ENCODE results near the gene EHBP1.

Gene EHBP1

DNA sequence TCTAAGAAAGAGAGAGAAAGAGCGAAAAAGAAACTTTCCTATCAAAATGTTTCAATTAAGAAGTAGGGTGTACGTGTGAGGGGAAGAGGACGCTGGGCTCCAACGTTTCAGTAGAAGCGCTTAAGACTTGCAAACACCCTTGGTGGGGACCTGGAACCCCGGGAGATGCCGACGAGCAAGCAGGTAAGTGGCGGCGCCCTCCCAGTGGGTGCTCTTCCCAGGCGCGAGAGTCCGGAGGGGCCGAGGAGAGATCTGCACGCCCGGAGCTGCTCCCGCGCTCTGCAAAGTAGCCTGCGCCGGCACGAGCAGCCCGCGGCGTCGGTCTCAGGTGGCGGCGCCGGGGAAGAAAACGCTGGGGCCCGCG is 344.4 kb downstream of the EHBP1 start:
- peak in 1 of 56 donors; percentile 45 for DNase-seq

DNA sequence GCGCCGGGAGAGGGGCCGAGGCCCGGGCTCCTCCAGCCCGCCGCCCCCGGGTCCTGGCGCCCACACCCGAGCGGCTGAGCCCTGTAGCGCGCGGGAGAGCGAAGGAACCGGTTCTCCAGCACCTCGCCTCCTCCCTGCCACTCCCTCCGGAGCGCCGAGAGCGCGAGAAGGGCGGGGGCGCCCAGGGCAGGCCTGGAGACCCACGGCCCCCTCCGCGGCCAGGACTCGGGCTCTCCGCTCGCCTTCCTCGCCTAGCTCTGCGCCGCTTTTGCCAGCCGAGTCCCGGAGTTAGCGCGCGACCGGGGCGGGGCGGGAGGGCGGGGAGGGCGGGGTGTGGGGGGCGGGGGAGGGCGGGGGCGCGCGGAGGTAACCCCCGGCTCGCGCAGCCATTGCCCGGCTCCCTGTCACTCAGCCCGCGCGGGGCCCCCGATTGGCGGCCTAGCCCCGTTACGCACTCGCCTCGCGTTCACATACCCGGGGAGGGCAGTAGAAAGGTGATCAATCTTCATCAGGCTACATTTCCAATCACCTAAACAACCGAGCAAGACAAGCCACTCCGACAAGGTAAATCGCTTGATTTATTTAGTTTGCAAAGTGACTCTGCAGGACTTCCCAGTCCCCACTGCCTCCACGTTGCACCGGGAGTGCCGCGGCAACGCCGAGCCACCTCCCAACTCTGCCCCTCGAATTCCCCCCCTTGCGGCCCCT is 345.0 kb downstream of the EHBP1 start, which contains the start of gene OTX1:
Gene OTX1 (plus strand): TSS at position 497 of the 708 bp plus-strand sequence. CDS start 2,161 bp downstream, outside the sequence.
- peak in 28 of 56 donors; percentile 12 to 78 (median 41) for DNase-seq

DNA sequence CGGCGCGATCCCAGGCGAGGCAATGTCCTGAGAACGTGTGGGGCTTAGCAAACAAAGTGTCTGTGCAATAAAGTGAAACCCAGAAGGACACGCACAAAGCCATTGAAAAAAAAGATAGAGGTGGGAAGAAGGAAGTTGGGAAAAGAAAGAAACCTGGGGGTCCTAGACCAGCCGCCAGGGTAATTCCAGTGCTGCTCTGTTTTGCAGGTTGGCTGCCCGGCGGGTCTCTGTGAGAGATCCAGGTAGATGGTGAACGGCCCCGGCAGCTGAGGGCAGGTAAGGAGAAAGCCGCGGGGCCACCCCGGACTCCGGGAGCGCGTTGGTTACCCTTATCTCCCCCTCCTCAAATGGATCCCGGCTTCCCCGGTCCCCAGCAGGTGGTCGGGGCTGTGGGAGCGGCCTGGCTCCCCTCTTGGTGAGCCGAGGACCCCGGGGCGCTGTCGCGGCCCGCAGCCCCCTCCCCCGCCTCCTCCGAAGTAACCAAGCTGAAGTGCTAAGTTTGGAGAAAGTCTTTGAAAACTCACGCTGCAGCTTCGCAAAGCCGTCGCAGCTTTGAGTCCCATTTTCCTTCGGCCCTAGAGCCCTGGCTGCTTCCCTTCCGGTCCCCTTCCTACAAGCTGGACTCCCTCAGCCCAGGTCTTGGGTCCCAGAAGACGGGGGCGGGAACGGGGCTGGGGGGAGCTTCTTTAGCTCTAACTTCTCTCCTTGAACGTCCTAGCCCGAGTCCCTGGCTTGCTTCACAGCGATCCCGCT is 345.7 kb downstream of the EHBP1 start:
- no peak for DNase-seq

DNA sequence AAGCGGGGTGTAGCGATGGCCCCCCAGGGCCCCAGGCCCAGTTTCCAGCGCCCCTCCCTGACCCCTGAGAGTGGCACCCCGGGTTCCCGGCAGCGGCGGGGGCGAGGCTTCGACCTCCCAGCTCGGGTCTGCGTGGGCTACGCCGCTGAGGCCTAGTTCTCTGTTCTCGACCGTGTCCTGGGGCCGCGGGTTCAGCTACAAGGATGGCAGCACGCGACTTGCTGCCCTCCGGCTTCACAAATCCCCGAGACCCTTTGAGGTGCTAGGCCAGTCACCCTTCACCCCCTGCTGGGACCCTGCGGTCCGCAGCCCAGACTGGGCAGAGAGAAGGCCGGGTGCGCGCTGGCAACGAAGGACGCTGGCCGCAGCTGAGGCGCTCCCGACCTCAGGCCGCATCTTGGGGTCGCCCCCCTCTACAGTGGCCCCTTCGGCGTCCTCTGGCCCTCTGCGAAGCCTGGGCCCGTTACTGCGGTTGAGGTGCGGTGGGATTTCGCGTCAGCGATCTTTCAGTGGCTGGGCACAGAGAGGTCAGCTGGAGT is 346.4 kb downstream of the EHBP1 start:
- no peak for DNase-seq

DNA sequence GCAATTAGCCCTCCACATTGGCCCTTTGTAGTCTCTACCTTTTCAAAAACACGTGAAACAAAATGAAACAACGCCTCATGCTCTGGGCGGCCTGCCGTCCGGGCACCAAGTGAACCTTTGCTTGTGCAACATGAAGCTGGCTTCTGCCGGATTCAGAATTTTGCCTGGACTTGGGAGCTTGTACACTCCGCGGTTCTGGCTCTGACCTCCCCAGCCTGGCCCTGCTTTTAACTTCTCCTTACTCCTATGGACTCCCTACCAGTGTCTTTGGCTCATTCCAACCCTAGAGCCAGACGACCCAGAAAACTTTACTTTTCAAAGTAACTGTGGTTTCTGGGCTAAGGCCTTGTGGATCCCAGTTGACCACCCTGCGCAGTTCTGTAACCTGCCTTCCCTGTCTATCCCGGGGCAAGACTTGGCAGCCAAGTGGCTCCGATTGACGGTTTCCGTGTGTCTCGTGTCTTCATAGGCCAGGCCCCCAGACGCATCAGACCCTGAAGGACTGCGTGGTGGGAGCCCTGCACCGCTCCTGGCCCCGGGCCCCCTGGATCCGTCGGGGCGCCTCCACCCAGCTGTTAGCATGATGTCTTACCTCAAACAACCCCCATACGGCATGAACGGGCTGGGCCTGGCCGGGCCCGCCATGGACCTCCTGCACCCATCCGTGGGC is 347.0 kb downstream of the EHBP1 start:
- DNase-seq = no peak

DNA sequence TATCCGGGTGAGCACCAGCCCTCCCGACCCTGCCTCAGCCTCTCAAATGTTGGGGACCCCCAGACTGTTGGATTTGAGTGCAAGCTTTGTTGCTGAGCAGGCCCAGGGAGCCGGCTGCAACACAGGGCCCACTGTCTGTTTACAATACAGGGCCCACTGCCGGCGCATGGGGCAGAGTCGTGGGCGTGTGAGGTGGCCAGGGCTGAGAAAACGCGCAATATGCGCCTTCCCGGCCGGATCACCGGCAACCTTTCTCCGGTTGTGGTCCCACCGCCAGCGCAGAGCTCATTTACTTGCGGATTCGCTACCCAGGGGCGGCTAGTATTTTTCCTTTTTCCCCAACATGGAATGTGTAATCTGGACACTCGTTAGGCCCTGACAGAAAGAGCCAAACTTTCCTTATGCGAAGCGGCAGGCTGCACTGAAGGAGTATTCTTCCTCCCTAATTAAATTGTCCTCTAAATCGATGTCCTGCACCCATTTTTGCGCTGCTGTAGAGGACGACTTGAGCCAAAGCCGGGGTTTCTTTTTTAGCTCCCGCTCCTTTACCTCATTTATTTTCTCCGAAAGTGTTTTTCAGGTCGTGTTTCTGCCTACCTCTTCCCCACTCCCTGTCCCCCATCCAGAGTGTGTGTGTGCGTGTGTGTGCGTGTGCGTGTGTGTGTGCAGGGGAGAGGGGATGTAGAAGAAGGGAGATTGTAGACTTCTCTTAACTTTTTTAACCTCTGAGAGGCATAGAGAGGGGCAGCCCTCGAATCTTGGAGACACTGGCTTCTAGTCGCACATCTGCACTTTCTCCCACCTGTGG is 347.8 kb downstream of the EHBP1 start:
- DNase-seq = no peak

DNA sequence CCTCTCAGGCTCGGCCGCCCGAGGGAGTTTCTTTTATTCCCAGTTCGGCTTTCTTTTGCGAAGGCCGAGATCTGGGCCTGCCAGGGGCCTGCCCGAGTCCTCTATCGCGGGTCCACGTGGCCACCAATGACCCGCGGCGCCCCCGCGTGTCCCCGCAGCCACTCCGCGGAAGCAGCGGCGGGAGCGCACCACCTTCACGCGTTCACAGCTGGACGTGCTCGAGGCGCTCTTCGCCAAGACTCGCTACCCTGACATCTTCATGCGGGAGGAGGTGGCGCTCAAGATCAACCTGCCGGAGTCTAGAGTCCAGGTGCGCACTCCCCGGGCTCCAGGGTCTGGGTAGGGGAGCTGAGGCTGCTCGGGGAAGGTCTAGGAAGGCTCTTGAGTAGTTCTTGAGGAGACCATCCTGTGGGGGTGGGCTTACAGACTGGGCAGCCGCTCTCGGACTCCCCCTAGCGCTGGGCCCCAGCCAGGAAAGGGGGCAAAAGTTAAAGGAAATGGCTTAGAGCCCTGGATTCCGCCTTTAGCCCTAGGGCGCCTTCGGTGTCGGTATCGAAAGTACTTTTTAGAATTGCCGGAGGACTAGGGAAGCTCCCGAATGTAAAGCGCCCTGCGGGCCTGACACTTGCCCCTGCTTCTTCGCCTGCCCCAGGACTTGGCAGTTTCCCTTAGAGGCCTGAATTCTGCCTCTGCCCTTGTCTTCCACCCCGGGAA is 348.5 kb downstream of the EHBP1 start:
- no peak for DNase-seq

DNA sequence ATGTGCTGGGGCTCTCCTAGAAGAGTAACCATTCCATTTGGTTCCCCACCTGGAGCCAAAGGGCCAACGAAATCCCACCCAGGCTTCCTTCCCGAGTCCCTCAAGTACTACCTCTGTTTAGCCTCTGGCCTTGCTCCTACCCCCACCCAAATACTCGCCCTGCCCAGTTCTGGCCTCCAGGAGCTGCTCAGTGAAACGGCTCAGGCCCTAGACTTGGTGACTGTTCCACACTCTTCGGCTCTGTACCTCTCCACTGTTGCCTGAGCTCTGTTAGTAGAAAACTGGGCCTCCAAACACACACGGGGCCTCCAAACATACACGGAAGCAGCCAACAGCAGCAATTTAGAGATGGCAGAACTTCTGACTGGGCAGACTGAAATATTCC is 349.3 kb downstream of the EHBP1 start:
- no peak for DNase-seq

DNA sequence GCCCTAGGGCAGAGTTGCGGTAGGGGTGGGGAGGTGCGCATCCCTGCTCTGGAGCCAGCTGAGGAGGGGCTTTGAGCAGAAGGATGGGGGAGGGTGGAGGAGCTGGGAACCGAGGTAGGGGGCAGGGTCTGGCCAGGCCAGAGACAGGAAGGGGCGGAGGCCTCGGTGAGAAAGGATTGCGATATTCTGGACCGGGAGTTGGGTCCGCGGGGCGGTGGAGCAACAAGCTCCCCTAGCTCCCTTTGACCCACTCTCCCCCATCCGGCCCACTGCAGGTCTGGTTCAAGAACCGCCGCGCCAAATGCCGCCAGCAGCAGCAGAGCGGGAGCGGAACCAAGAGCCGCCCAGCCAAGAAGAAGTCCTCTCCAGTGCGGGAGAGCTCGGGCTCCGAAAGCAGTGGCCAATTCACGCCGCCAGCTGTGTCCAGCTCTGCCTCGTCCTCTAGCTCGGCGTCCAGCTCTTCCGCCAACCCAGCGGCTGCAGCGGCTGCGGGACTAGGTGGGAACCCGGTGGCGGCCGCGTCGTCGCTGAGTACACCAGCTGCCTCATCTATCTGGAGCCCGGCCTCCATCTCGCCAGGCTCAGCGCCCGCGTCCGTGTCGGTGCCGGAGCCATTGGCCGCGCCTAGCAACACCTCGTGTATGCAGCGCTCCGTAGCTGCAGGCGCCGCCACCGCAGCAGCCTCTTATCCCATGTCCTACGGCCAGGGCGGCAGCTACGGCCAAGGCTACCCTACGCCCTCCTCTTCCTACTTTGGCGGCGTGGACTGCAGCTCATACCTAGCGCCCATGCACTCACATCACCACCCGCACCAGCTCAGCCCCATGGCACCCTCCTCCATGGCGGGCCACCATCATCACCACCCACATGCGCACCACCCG is 350.0 kb downstream of the EHBP1 start:
- DNase-seq = no peak

DNA sequence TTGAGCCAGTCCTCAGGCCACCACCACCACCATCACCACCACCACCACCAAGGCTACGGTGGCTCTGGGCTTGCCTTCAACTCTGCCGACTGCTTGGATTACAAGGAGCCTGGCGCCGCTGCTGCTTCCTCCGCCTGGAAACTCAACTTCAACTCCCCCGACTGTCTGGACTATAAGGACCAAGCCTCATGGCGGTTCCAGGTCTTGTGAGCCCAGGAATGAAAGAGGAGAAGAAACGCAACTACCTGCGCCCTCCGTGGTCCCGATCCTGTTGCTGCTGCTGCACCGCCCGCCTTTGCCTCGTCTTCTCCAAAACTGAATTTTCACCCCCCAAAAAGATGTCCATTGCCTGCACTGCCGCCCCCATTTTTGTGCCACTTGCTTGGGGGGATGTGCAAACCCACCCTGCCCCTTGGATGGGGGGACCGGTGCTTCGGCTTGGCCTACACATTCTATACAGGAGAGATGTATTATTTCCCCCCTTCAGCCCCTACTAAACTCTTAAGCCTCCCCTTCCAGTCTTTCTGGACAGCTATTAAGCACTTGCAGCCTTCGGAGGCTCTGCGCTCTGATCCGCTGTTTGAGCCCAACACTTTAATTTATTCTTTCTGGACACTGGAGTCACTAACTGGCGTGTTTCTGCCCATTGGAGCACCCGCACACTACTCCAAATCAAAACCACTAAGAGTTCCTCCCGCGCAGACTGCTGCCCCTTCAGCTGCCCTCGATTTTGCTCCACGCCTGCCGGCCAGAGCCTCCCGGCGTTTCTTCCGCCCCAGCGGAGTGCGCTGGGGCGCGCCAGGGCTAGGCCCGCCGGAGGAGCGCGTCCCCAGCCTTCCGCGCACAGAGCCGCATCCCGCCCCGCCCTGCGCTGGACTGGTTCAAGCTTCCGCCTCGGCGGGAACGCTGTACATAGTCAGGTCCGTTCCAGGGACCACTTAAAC is 350.9 kb downstream of the EHBP1 start:
- no peak for DNase-seq

DNA sequence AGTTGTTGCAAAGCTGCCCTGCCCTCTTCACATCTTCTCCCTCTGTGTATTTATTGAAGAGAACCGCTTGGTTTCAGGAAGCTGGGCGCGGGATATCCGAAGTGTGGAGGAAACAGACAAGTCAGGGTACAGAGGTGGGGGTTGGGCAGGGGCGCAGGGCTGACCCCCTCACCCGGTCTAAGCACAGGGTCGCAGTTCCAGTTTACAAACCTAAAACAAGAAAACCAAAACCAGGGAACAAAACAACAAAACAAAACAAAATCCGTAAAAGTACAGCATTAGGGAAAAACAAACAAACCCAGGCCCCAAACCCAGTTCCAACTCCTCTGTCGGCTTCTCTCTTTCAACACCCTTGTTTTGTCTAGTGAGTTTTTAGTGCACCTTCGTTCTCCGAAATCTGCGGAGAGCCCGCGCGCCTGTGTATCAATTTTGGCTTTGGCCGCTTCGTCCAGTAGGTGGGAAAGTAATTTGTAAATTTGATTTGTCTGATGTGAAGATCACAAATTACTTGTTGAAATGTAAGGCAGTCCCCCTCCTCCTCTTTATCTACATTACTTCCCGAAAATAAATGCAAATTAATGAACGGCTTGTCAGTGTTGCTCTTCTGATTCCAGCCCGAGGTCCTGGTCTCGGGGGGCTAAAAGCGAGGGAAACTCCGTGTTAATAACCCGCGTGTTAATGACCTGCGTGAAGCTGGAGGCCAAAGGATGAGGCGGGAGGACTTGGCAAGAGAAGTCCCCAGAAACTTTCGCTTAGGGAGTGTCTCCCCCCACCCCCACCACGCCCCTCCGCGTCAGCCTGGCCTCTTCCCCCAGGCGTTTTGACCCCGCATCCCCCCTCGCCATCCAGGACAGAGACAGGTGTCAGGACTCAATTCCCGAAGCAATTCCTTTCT is 352.0 kb downstream of the EHBP1 start:
- DNase-seq = no peak

DNA sequence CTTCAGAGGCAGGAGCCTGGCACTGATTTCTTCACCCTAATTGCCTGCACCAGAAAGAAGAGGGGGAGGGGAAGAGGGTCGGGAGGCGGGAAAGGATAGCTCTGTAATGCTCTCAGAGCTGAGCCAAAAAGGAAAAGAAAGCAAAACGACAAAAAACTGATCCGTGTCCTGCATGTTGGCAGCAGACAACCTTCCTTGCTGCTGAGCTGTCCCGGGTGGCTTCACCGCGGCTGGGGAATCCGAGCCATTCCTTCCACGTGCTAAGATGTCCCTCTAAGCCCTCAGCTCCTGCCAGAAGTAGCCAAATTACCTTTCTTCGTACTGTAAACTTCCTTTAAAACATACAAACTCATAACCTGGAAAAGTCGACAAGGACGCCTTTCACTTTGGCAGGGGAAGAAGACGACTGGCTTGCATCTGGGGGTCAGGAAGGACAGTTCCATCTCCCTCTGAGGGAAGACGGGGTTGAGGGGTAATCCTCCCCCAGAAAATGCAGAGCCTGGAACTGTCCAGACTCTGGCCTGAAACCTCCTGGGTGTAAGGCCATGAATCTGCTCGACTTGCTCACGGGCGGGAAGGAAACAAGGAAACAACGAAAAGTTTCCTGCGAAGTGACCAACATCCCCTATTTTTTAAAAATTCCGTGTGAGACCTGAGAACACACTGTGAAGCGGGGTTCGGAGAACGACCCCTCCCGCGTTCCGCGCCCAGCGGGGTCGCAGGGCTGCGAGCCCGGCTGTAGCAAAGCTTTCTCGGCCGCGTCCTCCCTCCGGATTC is 352.8 kb downstream of the EHBP1 start:
- DNase-seq = no peak

DNA sequence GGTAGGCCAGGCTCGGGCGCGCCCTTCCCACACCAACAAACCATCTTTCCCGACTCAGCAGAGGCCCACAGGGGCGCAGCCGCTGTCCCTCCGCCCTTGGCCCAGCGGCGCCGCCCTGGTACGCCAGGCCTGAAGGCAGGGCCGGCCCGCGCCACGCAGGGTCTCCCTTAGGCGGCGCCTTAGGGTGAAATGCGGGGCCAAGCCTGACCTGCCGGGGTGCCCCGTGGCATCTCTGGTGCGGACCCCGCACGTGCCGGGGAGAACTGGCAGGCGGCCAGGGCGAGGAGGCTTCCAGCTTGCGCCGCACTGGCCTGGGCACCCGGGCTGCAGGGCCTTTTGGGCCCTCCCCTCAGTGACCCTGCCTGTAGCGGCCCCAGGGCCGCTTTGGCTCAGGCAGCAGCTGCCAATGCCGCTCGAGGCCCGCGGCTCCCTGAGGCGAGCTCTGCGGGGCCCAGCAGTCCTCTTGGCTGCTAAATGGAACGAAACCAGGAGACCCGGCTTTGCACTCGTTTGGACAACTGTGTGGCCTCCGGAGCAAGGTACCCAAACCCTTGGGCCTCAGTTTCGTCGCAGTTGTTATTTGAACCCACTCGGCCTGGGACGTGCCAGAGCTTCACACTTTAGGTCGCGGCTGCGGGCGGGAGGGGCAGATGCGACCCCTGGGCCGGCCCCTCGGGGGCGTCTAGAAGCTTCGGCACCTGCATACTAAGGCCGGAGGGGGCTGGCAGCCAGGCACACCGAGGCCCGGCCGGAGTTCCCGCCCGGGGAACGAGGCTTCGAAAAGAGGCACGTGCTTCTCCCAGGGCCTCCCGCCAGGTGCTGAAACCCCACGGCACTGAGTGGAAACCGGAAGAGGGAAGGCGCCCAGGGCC is 353.6 kb downstream of the EHBP1 start:
- DNase-seq = no peak

DNA sequence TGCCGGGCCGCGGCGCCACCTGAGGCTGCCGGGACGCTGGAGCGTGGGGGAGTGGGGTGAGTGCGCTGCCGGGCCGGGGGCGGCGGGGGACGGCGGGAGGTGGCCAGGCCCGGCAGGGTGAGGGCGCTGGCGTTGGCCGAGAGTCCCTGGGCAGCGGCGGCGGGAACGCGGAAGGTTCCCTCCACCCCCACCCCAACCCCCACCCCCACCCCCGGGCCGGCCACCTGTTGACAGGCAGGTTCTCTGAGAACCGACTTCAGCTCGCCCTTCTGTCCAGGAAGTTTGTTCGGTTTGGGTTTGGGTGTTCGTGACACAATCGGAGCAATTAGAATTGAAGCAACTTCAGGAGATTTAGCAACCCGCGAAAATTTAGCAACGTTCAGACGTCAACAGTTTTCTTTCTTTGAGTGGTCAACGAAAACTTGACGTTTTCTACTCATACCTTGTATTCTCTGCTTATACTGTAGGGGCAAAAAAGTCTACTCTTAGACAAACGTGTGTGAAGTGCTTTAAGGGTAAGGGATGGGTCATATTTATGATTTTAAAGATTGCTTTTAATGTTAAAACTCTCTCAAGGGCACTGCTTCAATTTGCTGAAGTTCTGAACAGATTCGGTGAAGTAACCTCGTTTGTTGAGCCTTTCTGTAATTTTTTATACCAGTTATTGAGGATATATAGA is 354.4 kb downstream of the EHBP1 start:
- no peak for DNase-seq

DNA sequence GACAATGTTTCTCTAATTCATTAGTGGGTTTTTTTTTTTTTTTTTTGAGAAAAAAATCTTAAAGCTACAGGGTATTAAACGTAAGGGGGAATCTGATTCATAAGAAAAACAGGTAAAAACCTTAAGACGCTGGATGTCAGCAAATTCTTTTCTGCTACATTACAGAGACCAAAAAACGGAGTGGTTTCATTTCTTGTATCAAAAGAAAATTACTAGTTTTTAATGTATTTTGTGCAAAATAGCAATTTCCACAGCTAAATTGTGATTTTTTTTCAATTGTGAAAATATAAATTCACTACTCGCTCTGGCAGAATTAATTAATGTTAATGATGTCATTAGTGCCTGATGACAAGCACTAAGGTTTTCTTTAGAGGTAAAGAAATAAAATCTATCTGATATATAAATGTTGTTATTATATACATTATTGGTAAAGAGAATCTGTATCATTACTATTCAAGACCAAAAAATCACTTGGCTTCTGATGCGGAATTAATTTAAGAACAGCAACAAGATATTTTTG is 355.0 kb downstream of the EHBP1 start:
- DNase-seq = no peak
